ENCODE measurements around the gene ASS1.
"Not testable (repeated sequence)": the region's sequence is repeated elsewhere in the genome, so short reads cannot be mapped to it uniquely, and the experiment has no call there.

The ASS1 gene

GRCh38 chr9:130444565-130445221 lies at the start of gene ASS1:
ASS1 (plus strand) TSS chr9:130444961; CDS start chr9:130452229, 7,268 bp downstream.
- peaks cover 29% of the 10 kb centered on the region for H3K27me3 Mint-ChIP-seq (ENCODE audit: low read depth)
- peaks cover 12% of the 10 kb centered on the region for H3K4me1 Mint-ChIP-seq (ENCODE audit: low read depth)
- H3K9me3 Mint-ChIP-seq, result peaks cover 17% of the 10 kb centered on the region
- peaks cover 4% of the 10 kb centered on the region for H3K36me3 Mint-ChIP-seq (ENCODE audit: low read depth)
- no peak within 1 kb of the TSS for H3K27ac Mint-ChIP-seq
- peak within 1 kb of the TSS; percentile 60 for H3K4me3 Mint-ChIP-seq

DNA sequence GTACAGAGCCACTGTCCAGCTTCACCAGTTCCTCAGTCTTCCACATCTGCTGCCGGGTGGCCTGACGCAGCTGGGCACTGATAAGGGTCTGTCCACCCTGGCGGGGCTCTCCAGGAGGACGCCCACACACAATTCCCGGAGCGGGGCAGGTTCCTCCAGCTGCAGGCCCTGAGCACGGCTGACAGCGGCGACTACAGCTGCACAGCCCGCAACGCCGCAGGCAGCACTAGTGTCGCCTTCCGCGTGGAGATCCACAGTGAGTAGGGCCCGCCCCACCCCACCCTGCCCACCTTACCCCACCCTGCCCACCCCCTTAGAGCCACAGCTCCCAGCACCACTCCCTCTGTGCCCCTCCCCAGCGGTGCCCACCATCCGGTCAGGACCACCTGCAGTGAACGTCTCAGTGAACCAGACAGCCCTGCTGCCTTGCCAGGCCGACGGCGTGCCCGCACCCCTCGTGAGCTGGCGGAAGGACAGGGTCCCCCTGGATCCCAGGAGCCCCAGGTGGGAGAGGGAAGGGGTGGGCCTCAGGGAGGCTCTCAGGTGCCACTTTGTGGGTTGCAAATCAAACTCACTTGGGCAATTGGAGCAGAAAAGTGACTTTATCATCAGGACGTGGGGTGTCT lies 48.8 kb upstream of the ASS1 start:
- Mint-ChIP-seq H3K36me3 (ENCODE audit: low read depth) (no peaks in the 10 kb centered on the region), H3K27ac (no peak overlapping the region), H3K9me3 (no peaks in the 10 kb centered on the region), H3K27me3 (ENCODE audit: low read depth) (no peaks in the 10 kb centered on the region), H3K4me1 (ENCODE audit: low read depth) (no peaks in the 10 kb centered on the region), H3K4me3 (no peak overlapping the region)

DNA sequence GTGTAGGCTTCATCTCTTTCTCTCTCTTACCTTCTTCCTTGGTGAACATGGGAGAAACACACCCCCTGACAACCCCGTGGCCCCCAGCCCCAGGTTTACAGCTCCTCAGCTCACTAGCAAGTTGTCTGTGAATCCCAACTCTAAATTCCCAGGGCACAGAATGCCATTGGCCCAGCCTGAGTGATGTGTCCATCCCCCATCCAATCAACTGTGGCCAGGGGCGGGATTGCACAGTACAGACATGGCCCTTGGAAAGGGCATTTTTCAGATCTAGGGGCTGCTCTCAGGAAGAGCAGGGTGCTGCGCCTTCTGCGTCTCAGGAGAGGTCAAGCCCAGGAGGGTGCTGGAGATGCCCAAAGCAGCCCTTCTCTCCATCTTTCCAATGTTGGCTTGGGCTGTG lies 48.2 kb upstream of the ASS1 start:
- no peaks in the 10 kb centered on the region for H3K9me3 Mint-ChIP-seq
- H3K27me3 Mint-ChIP-seq (ENCODE audit: low read depth), result no peaks in the 10 kb centered on the region
- H3K4me1 Mint-ChIP-seq (ENCODE audit: low read depth), result no peaks in the 10 kb centered on the region
- no peak overlapping the region for H3K27ac Mint-ChIP-seq
- no peaks in the 10 kb centered on the region for H3K36me3 Mint-ChIP-seq (ENCODE audit: low read depth)
- no peak overlapping the region for H3K4me3 Mint-ChIP-seq

- Mint-ChIP-seq H3K4me1 (ENCODE audit: low read depth) (no peaks in the 10 kb centered on the region), H3K9me3 (no peaks in the 10 kb centered on the region), H3K27ac (no peak overlapping the region), H3K4me3 (no peak overlapping the region), H3K27me3 (ENCODE audit: low read depth) (no peaks in the 10 kb centered on the region), H3K36me3 (ENCODE audit: low read depth) (no peaks in the 10 kb centered on the region)
Observed at GRCh38 chr9:130398487-130399240, 46.1 kb upstream of the ASS1 start.

GRCh38 chr9:130399768-130400167 lies 45.0 kb upstream of the ASS1 start:
- no peak overlapping the region for H3K4me3 Mint-ChIP-seq
- no peaks in the 10 kb centered on the region for H3K4me1 Mint-ChIP-seq (ENCODE audit: low read depth)
- no peak overlapping the region for H3K27ac Mint-ChIP-seq
- H3K9me3 Mint-ChIP-seq, result no peaks in the 10 kb centered on the region
- H3K27me3 Mint-ChIP-seq (ENCODE audit: low read depth), result no peaks in the 10 kb centered on the region
- H3K36me3 Mint-ChIP-seq (ENCODE audit: low read depth), result no peaks in the 10 kb centered on the region

DNA sequence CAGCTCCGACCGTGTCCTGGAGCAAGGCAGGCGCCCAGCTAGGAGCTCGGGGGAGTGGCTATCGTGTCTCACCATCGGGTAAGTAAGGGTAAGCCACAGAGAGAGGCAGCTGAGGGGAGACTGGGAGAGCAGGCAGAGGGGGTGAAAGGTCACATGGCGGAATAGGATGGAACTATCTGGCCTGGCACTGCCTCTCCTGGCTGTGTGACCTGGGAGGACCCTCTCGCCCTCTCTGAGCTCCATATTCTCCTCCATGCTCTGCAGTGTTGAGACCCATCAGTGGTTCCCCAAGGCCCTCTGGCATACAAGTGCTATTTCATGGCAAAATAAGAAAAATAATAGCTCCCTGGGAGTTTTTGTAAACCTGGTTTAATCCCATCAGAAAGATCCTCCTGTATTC lies 43.9 kb upstream of the ASS1 start:
- Mint-ChIP-seq H3K27me3 (ENCODE audit: low read depth) (no peaks in the 10 kb centered on the region), H3K36me3 (ENCODE audit: low read depth) (no peaks in the 10 kb centered on the region), H3K4me3 (no peak overlapping the region), H3K9me3 (no peaks in the 10 kb centered on the region), H3K27ac (no peak overlapping the region), H3K4me1 (ENCODE audit: low read depth) (no peaks in the 10 kb centered on the region)

GRCh38 chr9:130401742-130402141 lies 43.0 kb upstream of the ASS1 start:
- H3K27me3 Mint-ChIP-seq (ENCODE audit: low read depth); H3K4me1 Mint-ChIP-seq (ENCODE audit: low read depth); H3K4me3 Mint-ChIP-seq; H3K27ac Mint-ChIP-seq; H3K9me3 Mint-ChIP-seq; H3K36me3 Mint-ChIP-seq (ENCODE audit: low read depth): not testable (repeated sequence)

- Mint-ChIP-seq H3K27me3 (ENCODE audit: low read depth) (no peaks in the 10 kb centered on the region), H3K9me3 (no peaks in the 10 kb centered on the region), H3K4me1 (ENCODE audit: low read depth) (no peaks in the 10 kb centered on the region), H3K36me3 (ENCODE audit: low read depth) (no peaks in the 10 kb centered on the region), H3K27ac (no peak overlapping the region), H3K4me3 (no peak overlapping the region)
Observed at GRCh38 chr9:130402243-130402642, 42.5 kb upstream of the ASS1 start.

GRCh38 chr9:130402645-130403440 lies 41.9 kb upstream of the ASS1 start:
- no peaks in the 10 kb centered on the region for H3K9me3 Mint-ChIP-seq
- no peak overlapping the region for H3K27ac Mint-ChIP-seq

GRCh38 chr9:130405657-130406257 lies 39.0 kb upstream of the ASS1 start:
- H3K27me3 Mint-ChIP-seq (ENCODE audit: low read depth), result no peaks in the 10 kb centered on the region
- H3K4me3 Mint-ChIP-seq, result no peak overlapping the region
- H3K36me3 Mint-ChIP-seq (ENCODE audit: low read depth), result no peaks in the 10 kb centered on the region
- no peak overlapping the region for H3K27ac Mint-ChIP-seq
- H3K4me1 Mint-ChIP-seq (ENCODE audit: low read depth), result no peaks in the 10 kb centered on the region
- H3K9me3 Mint-ChIP-seq, result no peaks in the 10 kb centered on the region

More at GRCh38 chr9:130402645-130403440, 41.9 kb upstream of the ASS1 start:
- no peaks in the 10 kb centered on the region for H3K4me1 Mint-ChIP-seq (ENCODE audit: low read depth)
- H3K4me3 Mint-ChIP-seq, result no peak overlapping the region
- no peaks in the 10 kb centered on the region for H3K27me3 Mint-ChIP-seq (ENCODE audit: low read depth)
- H3K36me3 Mint-ChIP-seq (ENCODE audit: low read depth), result no peaks in the 10 kb centered on the region

- Mint-ChIP-seq H3K36me3 (ENCODE audit: low read depth) (no peaks in the 10 kb centered on the region), H3K4me1 (ENCODE audit: low read depth) (no peaks in the 10 kb centered on the region), H3K27ac (no peak overlapping the region), H3K27me3 (ENCODE audit: low read depth) (no peaks in the 10 kb centered on the region), H3K9me3 (no peaks in the 10 kb centered on the region), H3K4me3 (no peak overlapping the region)
Observed at GRCh38 chr9:130406278-130406895, 38.4 kb upstream of the ASS1 start.

DNA sequence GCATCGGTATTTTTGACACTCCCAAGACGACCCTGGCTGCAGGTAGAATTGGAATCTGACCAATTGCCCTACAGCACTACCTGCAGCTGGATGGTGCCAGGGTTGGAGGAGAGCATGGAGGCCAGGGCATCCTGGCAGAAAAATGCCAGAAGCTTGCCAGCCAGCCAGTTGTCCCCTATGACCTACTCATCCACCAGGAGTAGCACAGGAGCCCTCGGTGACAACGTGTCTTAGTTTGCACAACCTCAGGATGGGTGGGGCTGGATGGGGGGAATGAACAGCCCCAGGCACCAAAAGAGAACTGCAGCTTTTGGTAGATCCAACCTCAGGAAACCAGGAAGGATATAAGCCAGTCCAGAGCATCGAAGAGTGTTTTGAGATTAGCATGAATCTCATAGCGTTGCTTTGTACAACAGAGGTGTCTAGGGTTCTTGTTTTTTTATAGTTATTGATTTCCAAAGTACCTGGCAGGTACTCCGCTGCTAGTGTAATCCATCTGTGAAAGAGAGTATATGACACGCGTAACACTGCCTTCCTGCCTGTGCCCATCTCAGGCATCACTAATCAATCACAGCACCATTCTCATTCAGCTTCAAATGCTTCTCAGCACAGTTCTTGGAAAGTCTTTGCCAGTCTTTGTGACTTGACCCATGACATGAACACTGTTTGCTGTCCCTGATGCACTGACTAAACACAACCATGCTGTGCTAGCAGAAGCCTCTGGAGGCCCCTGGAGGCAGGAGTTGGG lies 36.7 kb upstream of the ASS1 start:
- H3K27ac Mint-ChIP-seq, result no peak overlapping the region
- no peaks in the 10 kb centered on the region for H3K36me3 Mint-ChIP-seq (ENCODE audit: low read depth)
- no peaks in the 10 kb centered on the region for H3K9me3 Mint-ChIP-seq
- H3K27me3 Mint-ChIP-seq (ENCODE audit: low read depth), result no peaks in the 10 kb centered on the region
- no peaks in the 10 kb centered on the region for H3K4me1 Mint-ChIP-seq (ENCODE audit: low read depth)
- no peak overlapping the region for H3K4me3 Mint-ChIP-seq

DNA sequence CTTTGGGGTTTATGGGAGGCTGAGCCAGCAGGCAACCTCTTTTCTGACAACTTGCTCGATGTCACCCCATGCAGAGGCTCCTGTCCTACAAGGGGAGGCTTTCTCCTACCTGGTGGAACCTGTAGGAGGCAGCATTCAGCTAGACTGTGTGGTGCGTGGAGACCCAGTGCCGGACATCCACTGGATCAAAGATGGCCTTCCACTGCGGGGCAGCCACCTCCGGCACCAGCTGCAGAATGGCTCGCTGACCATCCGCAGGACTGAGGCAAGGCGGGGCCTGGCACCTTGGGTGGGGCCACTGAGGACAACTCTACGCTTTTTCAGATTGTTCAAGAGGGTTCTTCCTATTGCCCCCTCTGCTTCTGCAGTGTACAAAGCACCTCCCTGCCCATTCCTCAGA lies 36.1 kb upstream of the ASS1 start:
- H3K4me3 Mint-ChIP-seq, result no peak overlapping the region
- H3K9me3 Mint-ChIP-seq, result no peaks in the 10 kb centered on the region
- H3K27me3 Mint-ChIP-seq (ENCODE audit: low read depth), result no peaks in the 10 kb centered on the region
- H3K27ac Mint-ChIP-seq, result no peak overlapping the region
- H3K36me3 Mint-ChIP-seq (ENCODE audit: low read depth), result no peaks in the 10 kb centered on the region
- no peaks in the 10 kb centered on the region for H3K4me1 Mint-ChIP-seq (ENCODE audit: low read depth)

Measured in T-helper 1 cell treated with Interleukin-12 subunit alpha and Interleukin-12 subunit beta and Interleukin-4 antibody, amounts not matched to agents 30 μg/mL and 1 μg/mL, for 36 hours (primary cell).